Esophagus muscularis mucosa (tissue), 3 donors: ENCODE data around the gene MCOLN1.
A peak's percentile ranks its signal among the peaks of the same experiment; 100 is the strongest.

Experiments used
- CTCF ChIP-seq, 3 experiments: fragments of 200-600 bp in 2 of 3; fragments of 450-650 bp in 1 of 3; sonication (generic) in 2 of 3; IDR thresholded peaks; one replicate each; pipeline ENCODE4 v1.5.1; 2017 to 2019; ENCODE audit warnings: antibody characterized with exemption in 3 of 3, mild to moderate bottlenecking in 2 of 3, moderate library complexity in 1 of 3
- POLR2A ChIP-seq: fragments of 450-650 bp; IDR thresholded peaks from one replicate; pipeline ENCODE4 v1.6.1; 2017; ENCODE audit warnings: antibody characterized with exemption, moderate library complexity, mild to moderate bottlenecking, low read depth

- peak in 1 of 3 experiments; percentile 51 for TF ChIP-seq CTCF (IDR thresholded peaks at IDR 0.05)
- TF ChIP-seq POLR2A: peak; percentile 16
Observed at GRCh38 chr19:7522072-7522922, at the start of gene MCOLN1.
